ENCODE data around the gene NETO2.

GRCh38 chr16:47158992-47159391 is 15.2 kb upstream of the NETO2 start:
- TF ChIP-seq CTCF (IDR thresholded peaks at IDR 0.05; ENCODE audit: poor library complexity) (no peak), EZH2phosphoT487 (IDR thresholded peaks at IDR 0.05; ENCODE audit: low read depth, severe bottlenecking, unreplicated experiment) (no peak)
